22Rv1 (cell line): Measurements from ENCODE around the gene PLK5.

Experiments
- ZFX ChIP-seq: fragments of 450-650 bp; IDR thresholded peaks from 2 replicates; pipeline ENCODE4 v1.6.1; 2017; ENCODE audit warnings: antibody characterized with exemption, borderline replicate concordance
- TF ChIP-seq, protein P1 (sequence below): fragments of 450-650 bp; IDR thresholded peaks from 2 replicates; pipeline ENCODE4 v1.5.1; 2017; ENCODE audit warnings: mild to moderate bottlenecking

DNA sequence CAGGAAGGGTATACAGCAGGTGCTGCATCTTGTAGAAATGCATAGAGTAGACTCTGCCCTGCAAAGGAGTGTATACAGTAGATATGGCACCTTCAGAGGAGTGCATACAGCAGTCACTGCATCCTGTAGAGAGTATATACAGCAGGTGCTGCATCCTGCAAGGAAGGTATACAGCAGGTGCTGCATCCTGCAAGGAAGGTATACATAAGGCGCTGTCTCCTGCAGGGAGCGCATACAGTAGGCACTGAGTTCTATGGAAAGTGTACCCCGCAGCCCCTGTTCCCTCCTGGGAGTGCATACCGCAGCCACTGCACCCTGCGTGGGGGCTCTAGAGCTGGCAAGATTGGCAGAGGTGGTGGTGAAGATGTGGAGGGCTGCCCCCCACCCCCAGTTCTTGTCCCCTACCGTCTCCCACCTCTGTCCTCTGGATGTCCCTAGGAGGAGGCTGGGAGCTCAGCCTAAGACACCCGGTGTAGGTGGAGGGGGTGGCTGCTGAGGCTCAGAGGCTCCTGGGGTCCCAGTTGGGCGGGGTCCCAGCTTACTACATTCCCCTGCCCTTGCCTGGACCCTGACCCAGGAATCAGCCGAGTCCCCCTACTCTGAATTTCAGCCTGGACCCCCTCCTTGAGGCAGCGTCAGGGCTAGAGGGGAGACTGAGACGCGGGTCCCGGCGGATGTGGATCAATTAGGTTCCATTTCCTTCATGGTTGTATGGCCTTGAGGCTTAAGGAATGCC is 8.7 kb upstream of the PLK5 start:
- TF ChIP-seq, protein P1, sequence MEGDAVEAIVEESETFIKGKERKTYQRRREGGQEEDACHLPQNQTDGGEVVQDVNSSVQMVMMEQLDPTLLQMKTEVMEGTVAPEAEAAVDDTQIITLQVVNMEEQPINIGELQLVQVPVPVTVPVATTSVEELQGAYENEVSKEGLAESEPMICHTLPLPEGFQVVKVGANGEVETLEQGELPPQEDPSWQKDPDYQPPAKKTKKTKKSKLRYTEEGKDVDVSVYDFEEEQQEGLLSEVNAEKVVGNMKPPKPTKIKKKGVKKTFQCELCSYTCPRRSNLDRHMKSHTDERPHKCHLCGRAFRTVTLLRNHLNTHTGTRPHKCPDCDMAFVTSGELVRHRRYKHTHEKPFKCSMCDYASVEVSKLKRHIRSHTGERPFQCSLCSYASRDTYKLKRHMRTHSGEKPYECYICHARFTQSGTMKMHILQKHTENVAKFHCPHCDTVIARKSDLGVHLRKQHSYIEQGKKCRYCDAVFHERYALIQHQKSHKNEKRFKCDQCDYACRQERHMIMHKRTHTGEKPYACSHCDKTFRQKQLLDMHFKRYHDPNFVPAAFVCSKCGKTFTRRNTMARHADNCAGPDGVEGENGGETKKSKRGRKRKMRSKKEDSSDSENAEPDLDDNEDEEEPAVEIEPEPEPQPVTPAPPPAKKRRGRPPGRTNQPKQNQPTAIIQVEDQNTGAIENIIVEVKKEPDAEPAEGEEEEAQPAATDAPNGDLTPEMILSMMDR = no peak
- TF ChIP-seq ZFX = no peak
